ENCODE results near the gene RNF145. TPM values are rescaled to one million over a fixed set of nuclear protein-coding genes. Genes with fewer than 3 reads are reported as not detected.
"Not testable (repeated sequence)": the region's sequence is repeated elsewhere in the genome, so short reads cannot be mapped to it uniquely, and the experiment has no call there.

Gene RNF145
- total and polyA plus RNA-seq, 7 donors: 6.5 to 91.0 (median 39.3) TPM

DNA sequence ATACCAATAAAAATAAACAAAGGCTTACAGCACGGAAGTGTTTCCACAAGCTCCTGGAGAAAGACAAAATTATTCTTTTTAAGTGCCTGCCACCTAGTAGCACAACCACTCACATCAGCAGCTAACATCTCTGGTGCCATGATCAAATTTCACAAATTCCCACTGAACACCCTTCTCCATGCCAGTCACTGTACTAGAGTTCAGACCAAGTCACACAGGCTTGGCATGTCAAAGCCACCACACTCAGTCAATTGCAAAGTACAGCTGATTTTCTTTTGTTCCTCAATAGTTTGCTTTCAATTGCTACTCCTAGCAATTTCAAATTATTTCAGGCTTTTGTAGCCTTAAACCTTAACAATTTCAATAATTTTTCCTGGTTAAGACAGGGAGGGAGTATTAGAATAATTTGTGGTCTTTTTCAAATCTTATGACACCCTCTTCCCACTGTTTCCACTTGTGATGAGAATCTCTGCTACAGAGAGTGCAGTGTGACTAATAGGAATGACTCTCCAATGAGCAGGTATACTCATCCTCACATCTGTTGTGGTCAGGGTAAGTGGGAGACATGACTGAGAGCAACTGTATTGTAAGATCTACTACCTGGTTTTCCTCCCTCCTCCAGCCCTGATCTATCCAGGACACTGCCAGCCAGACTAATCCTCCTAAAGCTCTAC, 46.2 kb downstream of the RNF145 start:
- no peak overlapping the region for H3K27ac ChIP-seq
- peaks cover 0 to 8% (median 0%) of the 10 kb centered on the region in 4 donors for H3K4me1 ChIP-seq
- WGBS, 2 donors: 90 to 94% methylated on average over 1 of the region's 1 CpG
- no peaks in the 10 kb centered on the region for H3K9me3 ChIP-seq
- H3K36me3 ChIP-seq: peaks cover 5 to 55% (median 13%) of the 10 kb centered on the region in 4 donors
- intact Hi-C loops (cut with DNase I): no loop called here
- H3K27me3 ChIP-seq: no peaks in the 10 kb centered on the region
- H3K4me3 ChIP-seq: no peak overlapping the region
- DNase-seq: no peak
- no peak for TF ChIP-seq POLR2AphosphoS5 (IDR thresholded peaks at IDR 0.05)
- TF ChIP-seq POLR2A (IDR thresholded peaks at IDR 0.05): no peak
- TF ChIP-seq CTCF (IDR thresholded peaks at IDR 0.05): no peak
- no peak for TF ChIP-seq EP300 (IDR thresholded peaks at IDR 0.05)

DNA sequence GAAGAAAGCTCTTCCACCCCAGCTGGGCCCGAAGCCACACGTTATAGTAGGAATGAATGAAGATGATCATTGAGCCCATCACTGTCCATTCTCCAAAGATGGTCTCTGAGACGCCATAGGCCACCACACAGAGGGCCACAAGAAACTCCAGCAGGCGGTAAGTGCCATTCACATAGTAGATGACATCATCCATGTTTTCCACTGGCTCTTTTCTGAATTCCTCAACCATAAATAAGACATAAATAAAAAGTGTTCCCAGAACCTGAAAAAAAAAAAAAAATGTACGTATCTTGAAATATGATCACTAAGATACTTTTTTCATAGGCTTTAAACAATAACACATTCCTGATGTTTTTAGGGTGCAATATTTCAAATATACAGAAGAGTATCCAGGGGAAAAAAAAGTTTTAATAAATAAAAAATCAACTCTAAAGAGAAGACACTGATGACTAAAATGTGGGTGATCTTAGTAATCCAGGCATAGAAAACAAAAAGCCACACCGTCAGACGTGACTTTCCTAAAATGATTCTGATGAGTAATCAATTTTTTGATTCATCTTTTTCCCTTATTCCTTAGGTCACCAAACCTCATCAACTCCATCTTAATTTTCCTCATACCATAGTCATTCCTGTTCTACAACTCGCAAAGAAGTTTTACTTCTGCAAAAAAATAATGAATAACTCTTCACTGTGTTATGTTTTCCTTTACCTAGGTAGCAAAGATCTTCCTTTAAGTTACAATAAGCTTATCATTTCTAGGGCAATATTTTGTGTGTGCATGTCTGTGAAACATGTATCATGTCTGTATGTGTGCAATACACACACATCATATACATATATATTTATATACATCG, 47.8 kb downstream of the RNF145 start:
- no peak overlapping the region for H3K4me3 ChIP-seq
- TF ChIP-seq POLR2AphosphoS5 (IDR thresholded peaks at IDR 0.05) (no peak), CTCF (IDR thresholded peaks at IDR 0.05) (no peak), POLR2A (IDR thresholded peaks at IDR 0.05) (no peak), EP300 (IDR thresholded peaks at IDR 0.05) (no peak)
- 90 to 91% methylated on average over 9 of the region's 9 CpGs for WGBS, 2 donors
- H3K36me3 ChIP-seq: peaks cover 5 to 50% (median 18%) of the 10 kb centered on the region in 4 donors
- H3K4me1 ChIP-seq: peaks cover 0 to 8% (median 0%) of the 10 kb centered on the region in 4 donors
- no peaks in the 10 kb centered on the region for H3K9me3 ChIP-seq
- DNase-seq: no peak
- H3K27ac ChIP-seq: no peak overlapping the region
- H3K27me3 ChIP-seq: no peaks in the 10 kb centered on the region
- intact Hi-C loops (cut with DNase I): no loop called here

GRCh38 chr5:159158553-159159091, 50.7 kb downstream of the RNF145 start:
- intact Hi-C loops (cut with DNase I): loop anchor here (5.0 to 10.0 kb wide), 2 partner anchors 759 to 826 kb away; partner anchors contain the start of gene ADRA1B
- H3K36me3 ChIP-seq: peaks cover 5 to 46% (median 18%) of the 10 kb centered on the region in 4 donors
- 50 to 71% methylated on average over 4 of the region's 4 CpGs for WGBS, 2 donors
- not testable (repeated sequence) for H3K27ac ChIP-seq, H3K9me3 ChIP-seq, H3K4me1 ChIP-seq, H3K4me3 ChIP-seq, H3K27me3 ChIP-seq, DNase-seq

DNA sequence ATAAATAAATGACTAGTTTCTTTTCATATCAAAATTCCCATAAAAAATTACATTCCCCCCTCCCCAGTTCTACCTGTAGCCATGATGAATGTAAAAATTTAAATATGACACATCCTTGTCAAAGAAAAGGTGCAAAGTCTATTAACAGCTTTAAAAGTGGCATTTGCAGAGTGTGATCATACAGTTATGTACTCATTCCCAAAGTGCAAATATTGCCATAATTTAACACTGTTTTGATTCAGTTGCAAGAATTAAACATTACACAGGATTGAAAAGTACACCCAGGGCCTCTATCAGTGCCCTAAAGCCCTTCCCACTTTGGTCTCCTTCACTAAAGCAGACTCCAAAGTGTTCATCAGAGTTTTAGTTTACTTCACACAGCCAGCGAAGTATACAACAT, 51.8 kb downstream of the RNF145 start:
- DNase-seq: no peak
- Histone ChIP-seq H3K4me1 (no peaks in the 10 kb centered on the region), H3K27me3 (no peaks in the 10 kb centered on the region), H3K9me3 (no peaks in the 10 kb centered on the region), H3K4me3 (no peak overlapping the region), H3K27ac (no peak overlapping the region), H3K36me3 (peaks cover 5 to 46% (median 18%) of the 10 kb centered on the region in 4 donors)
- intact Hi-C loops (cut with DNase I): loop anchor here (2.0 to 10.0 kb wide), 4 partner anchors 51 to 827 kb away; partner anchors contain the start of genes ADRA1B, RNF145 and UBLCP1
- TF ChIP-seq POLR2A (IDR thresholded peaks at IDR 0.05) (no peak), EP300 (IDR thresholded peaks at IDR 0.05) (no peak), CTCF (IDR thresholded peaks at IDR 0.05) (no peak), POLR2AphosphoS5 (IDR thresholded peaks at IDR 0.05) (no peak)
- WGBS, 2 donors: 29 to 69% methylated on average over 1 of the region's 1 CpG
